NCI-H2171 treated with DMSO at 0.1 percent for 48 hours (cell line): ENCODE data around the gene CRYBG2.
A peak's percentile ranks its signal among the peaks of the same experiment; 100 is the strongest.
"Not testable (repeated sequence)": the region's sequence is repeated elsewhere in the genome, so short reads cannot be mapped to it uniquely, and the experiment has no call there.

ENCODE experiments used
- DNase-seq: peaks from one replicate; lab custom pipeline; 2025; lab: John Stamatoyannopoulos, UW

Gene CRYBG2

DNA sequence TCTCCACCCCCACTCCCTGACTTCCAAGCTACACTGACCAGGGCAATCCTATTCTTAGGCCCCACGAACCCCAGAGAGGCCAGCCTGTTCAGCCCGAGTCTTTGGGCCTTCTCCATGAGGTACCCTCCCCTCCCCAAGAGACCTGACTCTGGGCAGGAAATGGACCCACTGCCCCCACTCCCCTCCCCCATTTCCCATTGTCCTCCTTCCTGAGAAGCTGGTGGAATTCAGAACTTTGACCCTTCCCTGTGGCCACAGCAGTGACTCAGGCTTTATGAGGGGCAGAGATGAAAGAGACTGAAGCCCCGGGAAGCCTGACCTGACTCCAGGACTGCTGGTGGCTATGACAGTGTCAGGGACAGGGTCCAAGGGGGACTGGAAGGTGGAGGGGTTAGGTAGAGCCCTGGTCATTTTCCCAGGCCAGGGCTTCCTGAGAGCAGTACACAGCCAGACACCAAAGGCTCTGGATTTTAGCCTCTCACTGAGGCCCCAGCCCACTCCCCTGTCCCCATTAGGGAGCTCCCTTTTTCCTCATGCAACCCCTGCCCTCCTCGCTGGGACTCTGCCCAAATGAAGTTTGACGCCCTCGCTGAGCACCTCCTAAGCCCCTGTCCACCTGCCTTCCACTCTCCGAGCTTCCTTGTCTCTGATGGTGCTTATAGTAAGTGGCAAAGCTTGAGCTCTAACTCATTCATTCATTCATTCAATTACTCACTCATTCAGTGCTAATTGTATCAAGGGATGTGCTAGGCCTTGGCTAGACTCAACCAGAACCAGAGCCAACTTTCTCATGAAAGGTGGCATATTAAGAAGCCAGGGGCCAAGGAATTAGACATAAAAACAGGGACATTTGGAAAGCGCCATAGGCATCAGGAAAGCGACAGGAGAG lies 3.0 kb downstream of the CRYBG2 start:
- no peak for DNase-seq

DNA sequence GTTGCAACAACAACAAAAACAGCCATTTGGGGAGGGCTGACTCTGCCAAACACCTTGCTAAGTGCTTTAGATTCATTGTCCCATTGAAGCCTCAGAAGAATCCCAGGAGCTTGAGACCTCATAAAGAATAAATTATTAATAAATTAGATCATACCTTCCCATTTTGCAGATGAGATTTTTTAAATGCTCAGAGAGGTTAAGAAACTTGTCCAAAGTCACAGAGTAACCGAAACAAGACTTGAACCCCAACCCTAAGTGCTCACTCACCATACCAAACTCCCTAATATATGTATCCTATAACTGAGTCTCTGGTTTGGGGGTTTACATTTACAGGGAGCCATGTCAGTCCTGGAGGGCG lies 3.6 kb downstream of the CRYBG2 start:
- DNase-seq = no peak

DNA sequence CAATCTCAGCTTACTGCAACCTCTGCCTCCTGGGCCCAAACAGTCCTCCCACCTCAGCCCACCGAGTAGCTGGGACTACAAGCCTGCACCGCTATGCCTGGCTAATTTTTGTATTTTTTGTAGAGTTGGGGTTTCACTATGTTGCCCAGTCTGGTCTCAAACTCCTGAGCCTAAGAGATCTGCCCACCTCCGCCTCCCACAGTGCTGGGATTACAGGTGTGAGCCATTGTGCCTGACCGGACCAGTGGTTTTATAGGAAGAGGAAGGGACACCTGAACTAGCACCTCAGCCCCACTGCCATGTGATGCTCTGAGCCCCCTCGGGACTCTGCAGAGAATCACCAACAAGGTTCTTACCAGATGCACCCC lies 4.1 kb downstream of the CRYBG2 start:
- DNase-seq = no peak

DNA sequence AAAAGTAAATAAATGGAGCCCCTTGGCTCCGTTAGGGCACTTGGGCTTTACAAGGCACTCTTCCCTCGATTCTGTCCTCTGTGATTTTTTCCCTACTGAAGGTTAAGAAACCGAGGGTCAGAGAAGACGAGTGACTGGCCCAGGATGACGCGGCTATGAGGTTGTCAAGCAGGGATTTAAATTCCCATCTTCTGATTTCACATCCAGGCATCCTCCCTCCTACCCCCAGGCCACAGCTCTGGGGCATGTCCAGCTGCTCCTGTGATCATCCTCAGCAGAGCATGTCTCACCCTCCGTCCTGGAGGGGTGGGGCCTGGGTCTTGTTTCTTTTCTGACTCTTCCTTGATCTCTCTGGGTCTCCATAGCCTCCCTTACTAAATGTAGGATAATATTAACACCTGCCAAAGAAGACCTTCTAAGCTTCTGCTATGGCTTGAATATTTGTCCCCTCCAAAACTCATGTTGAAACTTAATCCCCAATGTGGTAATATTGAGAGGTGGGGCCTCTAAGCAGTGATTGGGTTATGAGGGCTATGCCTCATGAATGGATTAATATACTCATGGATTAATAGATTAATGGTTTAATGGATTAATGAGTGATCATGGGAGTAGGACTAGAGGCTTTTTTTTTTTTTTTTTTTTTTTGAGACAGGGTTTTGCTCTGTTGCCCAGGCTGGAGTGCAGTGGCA lies 4.6 kb downstream of the CRYBG2 start:
- no peak for DNase-seq

DNA sequence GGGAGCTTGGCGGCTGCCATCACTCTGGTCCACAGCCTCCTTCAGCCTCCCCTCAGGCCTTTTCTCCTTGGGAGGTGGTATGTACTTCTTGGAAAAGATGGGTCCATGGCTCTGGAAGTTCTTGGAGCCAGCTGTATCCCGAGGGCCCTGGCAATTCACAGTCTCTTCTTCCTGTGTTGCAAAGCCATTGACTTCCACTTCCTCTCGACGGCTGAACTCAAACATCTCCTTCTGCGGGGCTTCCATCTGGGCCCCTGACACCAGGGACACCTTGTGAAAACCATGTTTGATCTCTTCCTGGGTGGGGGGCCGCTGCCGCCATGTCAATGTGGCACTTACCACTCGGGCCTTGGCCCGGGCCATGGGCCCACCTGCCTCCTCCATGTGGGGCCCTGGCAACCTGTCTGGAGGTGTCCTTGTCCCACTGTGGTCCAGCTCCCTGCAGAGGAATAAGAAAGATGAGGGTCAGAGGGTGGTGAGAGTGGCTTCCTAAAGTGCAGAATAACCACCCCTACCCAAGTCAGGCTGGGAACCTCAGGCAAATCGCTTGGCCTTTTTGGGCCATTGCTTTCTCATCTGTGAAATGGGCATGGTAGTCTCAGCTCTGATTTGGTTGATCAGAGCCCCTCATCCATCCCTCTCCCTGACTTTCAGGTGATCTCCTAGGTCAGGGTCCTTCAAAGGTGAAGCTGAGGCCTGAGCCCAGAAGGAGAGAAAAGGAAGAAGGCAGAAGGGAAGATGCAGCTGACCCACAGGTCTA lies 7.5 kb downstream of the CRYBG2 start:
- DNase-seq = no peak

DNA sequence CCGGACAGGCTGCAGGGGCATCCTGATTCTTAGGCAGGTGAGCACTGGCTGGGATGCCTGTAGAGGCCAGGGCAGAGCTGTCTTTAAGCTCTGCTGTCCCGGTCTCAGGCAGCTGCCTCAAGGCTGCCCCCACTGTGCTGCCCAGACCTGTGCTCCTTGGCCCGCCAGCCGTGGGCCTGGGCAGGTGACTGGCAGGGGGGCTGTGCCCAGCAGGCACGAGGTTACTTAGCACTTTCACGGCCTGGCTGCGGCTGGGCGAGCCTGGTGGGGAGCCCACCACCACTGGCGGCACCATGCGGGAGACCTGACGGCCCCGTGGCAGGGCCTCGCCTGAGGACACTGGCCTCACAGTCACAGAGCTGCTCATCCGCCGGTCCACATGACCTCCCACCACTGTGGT lies 8.2 kb downstream of the CRYBG2 start:
- DNase-seq = no peak

DNA sequence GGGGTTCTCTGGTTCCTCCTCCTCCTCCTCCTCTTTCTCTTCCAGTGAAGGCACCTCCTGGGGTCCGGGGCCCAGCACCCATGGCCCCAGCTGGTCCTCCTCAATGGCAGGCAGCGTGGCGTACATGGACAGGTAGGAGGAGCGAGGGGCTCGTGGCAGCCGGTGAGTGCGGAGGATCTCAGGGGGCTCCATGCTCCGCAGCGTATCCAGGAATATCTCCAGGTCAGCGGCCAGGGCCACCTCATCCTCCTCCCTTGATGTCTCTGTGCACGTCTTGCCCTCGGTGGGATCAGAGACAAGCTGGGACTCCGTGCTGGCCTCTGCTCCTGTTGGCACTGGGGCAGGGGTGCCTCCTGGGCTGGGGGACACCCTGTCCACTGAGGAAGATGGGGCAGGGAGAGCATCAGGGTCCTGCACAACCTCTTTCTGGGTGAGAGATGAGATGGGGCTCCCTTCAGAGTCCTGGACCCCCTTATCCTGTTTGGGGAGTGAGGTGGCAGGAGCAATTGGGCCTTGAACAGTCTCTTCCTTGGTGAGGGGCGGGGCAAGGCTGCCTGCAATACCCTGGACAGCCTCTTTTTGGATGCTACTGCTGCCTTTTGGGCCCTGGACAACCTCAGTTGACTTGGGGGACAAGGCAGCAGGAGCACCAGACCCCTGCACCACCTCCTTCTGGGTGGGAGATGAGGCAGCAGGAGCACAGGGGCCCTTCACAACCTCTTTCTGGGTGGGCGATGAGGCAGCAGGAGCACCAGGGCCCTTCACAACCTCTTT lies 9.6 kb downstream of the CRYBG2 start:
- no peak for DNase-seq

DNA sequence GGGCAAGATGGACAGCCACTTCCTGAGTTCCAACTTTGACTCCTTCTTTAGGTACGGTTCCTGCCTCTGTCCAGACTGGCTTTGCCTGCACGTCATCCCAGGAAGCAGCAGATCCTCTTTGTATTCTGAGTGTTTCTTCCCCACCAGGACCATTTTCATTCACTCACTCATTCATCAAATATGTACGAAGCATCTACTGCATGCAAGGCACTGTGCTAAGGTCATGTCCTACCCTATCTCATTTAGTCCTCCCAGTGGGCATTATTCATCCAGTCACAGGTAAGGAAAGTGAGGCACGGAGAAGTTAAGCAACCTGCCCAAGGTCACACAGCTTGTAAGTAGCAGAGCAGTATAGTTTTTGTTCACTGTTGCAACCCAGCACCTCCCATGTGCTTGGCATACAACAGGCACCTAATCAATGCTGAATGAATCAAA lies 13.9 kb downstream of the CRYBG2 start:
- DNase-seq = no peak

DNA sequence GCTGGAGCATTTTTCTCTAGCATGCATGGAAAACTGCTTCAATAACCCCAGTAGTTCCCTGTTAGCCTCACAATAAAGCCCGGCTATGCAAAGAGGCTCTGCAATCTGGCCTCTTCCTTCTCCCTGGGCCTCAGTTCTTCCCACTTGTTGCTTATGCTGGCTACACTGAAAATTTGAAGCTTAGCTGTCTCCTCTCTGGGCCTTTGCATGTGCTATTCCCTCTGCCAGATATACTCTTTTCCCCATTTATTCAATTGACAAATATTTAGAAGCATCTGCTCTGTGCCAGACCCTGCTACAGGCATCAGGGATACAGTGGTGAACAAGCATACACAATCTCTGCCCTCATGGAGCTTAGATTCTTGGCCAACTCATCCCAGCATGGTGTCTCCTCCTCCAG lies 15.3 kb downstream of the CRYBG2 start:
- peak; percentile 71 for DNase-seq

DNA sequence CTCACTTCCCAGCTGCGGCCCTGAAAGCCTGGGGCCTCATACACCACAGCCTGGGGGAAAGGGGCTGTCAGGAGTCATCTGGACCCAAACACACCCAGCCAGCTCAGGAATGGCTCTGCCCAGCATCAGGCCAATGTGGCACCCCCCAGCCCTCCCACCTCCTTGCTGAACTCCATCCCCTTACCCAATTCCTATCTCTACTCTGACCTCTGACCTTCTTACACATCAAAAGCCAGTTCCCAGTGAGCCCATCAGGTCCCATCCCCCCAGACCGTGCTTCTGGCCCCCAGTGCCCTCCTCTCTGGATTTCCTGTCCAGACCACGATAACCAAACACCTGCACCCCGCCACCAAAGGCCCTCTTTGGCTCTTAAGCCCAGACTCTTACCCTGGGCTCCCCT lies 16.3 kb downstream of the CRYBG2 start:
- no peak for DNase-seq

DNA sequence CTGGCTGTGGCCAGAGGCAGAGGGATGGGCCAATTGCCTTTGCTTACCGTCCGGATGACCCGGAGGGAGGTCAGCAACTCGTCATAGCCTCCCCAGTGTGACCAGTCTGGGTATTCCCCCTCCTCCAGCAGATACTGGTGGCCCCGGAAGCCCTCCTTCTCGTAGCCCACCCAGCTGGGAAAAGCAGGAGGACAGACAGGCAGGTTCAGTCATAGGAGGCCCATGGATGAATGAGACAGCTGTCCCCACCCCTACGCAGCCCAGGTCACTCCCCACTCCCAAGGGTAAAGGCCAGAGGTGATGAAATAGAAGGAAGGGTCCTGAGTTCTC lies 16.8 kb downstream of the CRYBG2 start:
- DNase-seq = no peak

DNA sequence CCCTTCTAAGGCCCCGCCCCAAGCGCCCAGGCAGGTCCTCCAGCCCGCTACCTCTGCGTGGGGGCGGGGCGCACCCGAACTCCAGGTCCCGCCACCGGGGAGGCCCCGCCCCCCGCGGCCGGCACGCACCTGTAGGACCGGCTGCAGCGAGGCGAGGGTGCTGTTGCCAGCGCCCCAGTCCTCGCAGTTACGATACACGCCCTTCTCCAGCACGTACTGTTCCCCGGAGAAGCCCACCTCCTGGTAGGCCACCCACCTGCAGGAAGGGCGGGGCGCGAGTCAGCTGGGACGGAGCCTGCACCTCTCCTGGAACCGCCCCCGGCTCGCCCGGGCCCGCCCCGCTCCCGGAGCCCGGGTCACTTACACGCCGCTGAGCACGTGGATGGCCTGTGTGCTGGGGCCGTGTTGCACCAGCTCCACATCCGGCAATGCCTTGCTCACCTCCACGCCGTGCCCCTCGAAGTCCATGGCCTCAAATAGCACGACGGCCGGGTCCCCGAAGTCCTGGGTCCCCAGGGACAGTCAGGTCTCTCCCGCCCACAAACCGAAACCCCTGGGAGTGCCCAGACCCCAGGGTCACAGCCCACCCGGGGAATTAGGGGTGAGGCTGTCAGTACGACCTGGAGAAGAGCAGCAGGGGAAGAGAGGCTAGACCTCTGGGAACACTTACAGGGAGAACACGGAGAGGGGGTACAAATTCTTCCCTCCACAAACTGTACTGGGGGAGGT lies 17.3 kb downstream of the CRYBG2 start:
- DNase-seq = peak; percentile 93

DNA sequence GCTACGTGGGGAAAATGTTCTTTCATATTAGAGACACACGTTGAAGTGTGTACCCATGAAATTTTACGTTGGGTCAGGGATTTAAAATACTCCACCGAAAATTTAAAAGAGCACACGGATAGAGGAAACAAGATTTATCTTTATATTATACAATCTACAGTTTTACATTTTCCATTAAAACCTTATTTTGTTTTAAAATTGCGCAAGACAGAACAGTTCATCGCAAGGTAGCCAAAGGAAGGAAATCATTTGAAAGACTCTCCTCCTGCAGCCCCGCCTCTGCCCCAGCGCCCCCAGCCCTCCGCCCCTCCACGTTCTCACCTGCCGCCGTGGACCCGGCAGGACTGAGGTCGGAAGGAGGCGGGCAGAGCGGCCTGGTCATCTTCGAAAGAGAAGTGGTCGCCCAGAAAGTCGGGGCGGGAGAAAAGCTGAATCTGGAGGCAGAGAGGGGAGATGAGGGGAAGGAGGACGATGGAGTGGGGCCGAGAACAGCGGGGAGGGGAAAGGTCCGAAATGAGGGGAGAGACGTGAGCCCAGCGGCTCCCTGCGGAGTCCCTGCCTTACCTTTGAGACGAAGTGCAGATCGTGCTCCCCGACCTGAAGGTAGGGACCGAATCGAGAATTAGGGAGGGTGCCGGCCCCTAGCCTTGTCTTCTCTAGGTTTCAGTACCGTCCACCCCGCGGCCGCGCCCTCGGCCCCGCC lies 18.0 kb downstream of the CRYBG2 start:
- peak; percentile 60 for DNase-seq

DNA sequence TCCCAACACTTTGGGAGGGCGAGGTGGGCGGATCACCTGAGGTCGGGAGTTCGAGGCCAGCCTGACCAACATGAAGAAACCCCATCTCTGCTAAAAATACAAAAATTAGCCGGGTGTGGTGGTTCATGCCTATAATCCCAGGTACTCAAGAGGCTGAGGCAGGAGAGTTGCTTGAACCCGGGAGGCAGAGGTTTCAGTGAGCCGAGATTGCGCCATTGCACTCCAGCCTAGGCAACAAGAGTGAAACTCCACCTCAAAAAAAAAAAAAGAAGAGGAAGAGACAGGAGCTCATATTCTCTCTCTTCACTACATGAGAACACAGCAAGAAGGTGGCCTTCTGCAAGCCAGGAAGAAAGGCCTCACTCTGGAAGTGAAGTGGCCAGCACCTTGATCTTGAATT lies 20.6 kb downstream of the CRYBG2 start:
- not testable (repeated sequence) for DNase-seq

DNA sequence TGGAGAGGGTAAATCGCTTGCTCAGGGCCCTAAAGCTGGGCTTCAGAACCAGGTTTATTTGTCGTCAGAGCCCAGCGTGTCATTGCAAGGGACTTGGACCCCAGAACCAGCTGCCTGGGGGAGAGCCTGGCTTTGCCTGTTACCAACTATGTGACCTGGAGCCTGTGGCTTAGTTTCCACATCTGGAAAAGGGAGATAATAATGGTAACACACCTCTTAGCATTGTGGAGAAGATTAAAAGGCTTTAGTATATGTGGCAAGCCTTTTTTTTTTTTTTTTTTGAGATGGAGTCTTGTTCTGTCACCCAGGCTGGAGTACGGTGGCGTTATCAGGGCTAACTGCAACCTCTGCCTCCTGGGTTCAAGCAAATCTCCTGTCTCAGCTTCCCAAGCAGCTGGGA lies 23.7 kb downstream of the CRYBG2 start:
- no peak for DNase-seq

DNA sequence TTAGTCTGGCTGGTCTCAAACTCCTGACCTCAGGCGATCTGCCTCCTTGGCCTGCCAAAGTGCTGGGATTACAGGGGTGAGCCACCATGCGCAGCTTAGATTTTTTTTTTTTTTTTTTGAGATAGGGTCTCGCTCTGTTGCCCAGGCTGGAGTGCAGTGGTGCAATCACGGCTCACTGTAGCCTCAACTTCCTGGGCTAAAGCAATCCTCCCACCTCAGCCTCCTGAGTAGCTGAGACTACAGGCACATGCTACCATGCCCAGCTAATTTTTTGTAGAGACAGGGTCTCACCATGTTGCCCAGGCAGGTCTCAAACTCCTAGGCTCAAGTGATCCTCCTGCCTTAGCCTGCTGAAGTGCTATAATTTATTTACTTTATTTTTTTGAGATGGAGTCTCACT lies 24.6 kb downstream of the CRYBG2 start:
- DNase-seq = not testable (repeated sequence)

DNA sequence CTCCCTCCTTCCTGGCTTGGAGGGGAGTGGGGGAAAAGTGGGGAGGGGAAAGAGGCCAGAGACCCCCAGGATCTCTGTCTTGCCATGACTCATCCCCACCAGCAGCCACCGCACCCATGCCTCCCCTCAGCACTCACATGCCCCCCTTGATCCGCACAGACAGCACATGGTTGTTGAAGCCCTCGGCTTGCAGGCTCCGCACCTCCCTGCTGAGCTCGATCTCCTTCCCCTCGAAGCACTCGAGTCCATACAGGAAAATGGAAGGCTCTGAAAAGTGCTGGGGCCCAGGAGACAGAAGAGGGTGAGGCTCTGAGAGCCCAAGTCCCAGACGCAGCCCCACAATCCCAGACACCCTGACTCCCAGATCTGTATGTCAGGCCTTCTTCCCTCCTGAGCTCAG lies 25.3 kb downstream of the CRYBG2 start:
- DNase-seq = no peak

DNA sequence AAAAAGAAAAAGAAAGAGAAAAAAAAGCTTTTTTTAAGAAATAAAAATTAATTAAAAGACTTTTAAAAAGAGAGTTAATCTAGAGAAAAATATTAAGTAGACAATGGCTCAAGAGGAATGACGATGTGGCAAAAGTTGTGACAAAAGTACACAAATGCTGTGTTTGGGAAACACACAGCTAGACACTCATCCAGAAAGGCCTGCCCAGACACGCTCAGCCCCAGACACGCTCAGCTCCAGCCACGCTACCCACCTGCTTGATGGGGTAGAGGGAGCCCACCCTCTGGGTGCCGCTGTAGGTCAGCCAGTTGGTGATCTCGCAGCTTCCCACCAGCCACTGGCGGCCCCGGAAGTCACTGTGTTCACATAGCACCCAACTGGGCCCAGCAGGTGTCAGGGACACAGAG lies 26.0 kb downstream of the CRYBG2 start:
- peak; percentile 90 for DNase-seq

DNA sequence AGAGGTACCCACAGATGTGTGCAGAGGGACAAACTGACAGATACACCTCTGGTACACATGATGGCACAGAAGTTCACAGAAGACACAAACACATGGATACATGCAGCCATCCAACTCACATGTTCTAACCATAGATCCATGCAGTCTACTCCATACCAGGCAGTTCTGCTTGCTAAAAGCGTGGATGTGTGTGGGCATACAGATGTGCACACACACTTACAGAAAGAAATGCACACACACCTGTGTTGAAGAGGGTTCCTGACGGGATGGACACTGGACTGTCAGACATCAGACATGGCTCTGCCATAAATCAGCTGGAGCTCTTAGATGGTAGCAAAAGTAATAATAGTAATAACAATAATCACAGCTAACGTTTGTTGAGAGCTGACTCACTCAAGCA lies 29.4 kb downstream of the CRYBG2 start:
- DNase-seq = no peak

DNA sequence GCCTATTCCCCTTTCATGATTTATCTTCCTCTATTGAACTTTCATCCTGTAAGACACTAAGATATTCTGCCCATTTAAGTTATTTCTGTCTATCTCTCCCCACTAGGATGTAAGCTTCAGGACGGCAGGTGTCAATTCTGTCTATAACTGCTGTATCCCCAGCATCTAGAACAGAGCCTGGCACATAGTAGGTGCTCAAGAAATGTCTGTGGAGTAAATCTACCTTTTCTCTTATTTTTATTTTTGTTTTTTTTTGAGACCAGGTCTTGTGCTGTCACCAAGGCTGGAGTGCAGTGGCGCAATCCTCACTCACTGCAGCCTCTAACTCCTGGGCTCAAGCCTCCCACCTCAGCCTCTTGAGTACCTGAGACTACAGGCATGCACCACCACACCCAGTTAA lies 30.5 kb downstream of the CRYBG2 start:
- DNase-seq = no peak

DNA sequence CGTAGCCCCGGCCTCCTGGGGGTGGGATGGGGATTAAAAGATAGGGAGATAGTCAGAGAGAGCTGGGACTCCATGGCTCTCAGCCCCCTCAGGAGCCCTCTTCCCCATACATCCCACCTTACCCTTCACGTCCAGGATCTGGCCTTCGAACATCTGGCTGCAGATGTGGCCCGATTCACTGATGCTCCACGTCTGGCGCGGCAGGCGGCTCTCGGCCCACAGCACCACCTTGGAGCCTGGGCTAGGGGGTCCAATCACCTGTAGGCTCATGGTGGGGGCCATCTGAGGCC lies 31.9 kb downstream of the CRYBG2 start:
- DNase-seq = no peak
